GM19324 (cell line): ENCODE results near the gene SRXN1.
A peak's percentile ranks its signal among the peaks of the same experiment; 100 is the strongest.
"Not testable (repeated sequence)": the region's sequence is repeated elsewhere in the genome, so short reads cannot be mapped to it uniquely, and the experiment has no call there.

ENCODE experiments used
- ATAC-seq: cut with Tn5 transposase; IDR thresholded peaks from one replicate; pipeline ENCODE4 v1.9.1; 2021; ENCODE audit warnings: mild to moderate bottlenecking, moderate library complexity; ENCODE audit not compliant: unreplicated experiment, low FRiP score

The SRXN1 gene

GRCh38 chr20:653110-653589, at the start of gene SRXN1:
Gene SRXN1 (minus strand): TSS chr20:653200. CDS start chr20:653185, 15 bp downstream.
- ATAC-seq: peak; percentile 76

DNA sequence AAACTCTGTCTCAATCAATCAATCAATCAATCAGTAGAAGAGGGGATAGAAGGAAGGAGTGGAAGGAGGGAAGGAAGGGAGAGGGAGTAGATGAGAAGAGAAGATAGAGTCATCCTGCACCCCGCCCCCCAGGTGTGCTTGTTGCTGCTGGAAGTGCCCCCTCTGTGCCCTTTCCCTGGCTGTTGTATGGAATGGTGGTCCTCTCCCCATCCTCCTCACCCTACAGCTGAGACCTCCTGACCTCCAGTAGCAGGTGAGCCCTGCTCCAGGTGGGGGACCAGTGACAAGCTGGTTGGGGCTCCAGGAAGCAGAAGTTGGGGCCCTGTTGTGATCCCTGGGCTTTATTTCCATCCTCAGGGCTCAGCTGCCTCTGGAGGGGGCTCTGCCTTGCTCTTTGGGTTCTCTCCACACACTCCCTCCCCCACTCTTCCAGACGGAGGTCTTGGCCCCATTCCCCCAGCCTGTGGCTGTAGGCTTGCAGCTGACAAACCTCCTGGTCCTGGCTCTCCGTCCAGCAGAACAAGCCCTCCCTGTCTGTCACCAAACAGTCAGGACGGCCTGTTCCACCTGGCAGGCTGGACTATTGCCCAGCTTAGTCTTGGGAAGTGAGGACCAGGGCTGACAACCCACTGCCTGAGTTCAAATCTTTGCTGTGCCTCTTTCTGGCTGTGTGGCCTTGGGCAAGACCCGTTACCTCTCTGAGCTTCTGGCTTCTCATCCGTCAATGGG, 48.6 kb upstream of the SRXN1 start:
- ATAC-seq: no peak

- no peak for ATAC-seq
Measured at GRCh38 chr20:699811-700338, 46.9 kb upstream of the SRXN1 start.

GRCh38 chr20:699342-699741, 46.3 kb upstream of the SRXN1 start:
- no peak for ATAC-seq

- no peak for ATAC-seq
Measured at GRCh38 chr20:698276-698675, 45.3 kb upstream of the SRXN1 start.

DNA sequence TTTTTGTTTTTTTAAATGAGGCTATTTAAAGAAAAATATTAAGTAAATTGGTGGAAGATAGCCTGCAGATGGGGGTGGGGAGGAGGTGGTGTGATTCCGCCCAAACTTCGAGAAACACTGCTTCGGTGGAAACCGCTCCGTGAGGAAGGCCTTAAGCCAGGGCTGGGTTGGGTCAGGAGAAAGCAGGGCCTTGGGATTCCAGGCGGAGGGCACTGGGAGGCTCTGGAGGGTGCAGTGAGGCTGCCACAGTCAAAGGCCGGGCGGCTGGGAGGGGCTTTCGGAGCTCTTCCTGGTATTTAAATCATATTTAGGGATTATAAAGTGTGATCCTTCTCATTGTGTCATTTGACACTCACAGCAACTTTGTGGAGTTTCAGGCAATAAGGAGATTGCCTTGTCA, 44.8 kb upstream of the SRXN1 start:
- no peak for ATAC-seq

GRCh38 chr20:695165-695866, 42.3 kb upstream of the SRXN1 start:
- no peak for ATAC-seq

GRCh38 chr20:694496-694895, 41.5 kb upstream of the SRXN1 start:
- ATAC-seq: no peak

DNA sequence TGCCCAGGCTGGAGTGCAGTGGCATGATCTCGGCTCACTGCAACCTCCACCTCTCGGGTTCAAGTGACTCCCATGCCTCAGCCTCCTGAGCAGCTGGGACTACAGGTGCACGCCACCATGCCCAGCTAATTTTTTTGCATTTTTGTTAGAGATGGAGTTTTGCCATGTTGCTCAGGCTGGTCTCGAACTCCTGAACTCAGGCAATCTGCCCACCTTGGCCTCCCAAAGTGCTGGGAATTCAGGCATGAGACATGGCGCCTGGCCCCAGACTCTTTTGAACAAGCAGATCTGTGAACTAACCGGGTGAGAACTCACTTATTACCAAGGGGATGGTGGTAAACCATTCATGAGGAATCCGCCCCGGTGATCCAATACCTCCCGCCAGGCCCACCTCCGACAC, 40.8 kb upstream of the SRXN1 start:
- ATAC-seq: not testable (repeated sequence)

- no peak for ATAC-seq
Measured at GRCh38 chr20:692044-692443, 39.0 kb upstream of the SRXN1 start.

GRCh38 chr20:689947-690346, 36.9 kb upstream of the SRXN1 start:
- ATAC-seq: no peak

- no peak for ATAC-seq
Measured at GRCh38 chr20:689348-689747, 36.3 kb upstream of the SRXN1 start.

DNA sequence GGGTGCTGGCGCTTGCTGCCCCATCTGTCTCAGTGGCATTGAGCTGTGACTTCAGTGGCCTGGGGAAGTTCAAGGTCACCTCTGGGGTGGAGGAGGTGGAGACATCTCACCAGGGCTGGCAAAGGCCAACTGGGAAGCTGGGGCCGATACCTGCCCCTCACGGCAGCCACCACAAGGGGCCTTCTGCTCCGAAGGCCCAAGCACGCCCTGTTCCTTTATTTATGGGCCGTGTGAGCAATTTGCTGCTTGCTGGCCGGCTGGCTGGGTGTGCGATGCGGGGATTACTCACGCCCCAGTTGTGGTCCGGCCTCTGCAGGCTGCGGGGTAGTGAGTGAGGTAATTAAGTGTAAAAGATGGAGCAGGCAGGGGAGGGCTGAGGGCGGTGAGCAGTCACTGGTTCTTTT, 35.8 kb upstream of the SRXN1 start:
- no peak for ATAC-seq

GRCh38 chr20:687468-688203, 34.6 kb upstream of the SRXN1 start:
- ATAC-seq: no peak

DNA sequence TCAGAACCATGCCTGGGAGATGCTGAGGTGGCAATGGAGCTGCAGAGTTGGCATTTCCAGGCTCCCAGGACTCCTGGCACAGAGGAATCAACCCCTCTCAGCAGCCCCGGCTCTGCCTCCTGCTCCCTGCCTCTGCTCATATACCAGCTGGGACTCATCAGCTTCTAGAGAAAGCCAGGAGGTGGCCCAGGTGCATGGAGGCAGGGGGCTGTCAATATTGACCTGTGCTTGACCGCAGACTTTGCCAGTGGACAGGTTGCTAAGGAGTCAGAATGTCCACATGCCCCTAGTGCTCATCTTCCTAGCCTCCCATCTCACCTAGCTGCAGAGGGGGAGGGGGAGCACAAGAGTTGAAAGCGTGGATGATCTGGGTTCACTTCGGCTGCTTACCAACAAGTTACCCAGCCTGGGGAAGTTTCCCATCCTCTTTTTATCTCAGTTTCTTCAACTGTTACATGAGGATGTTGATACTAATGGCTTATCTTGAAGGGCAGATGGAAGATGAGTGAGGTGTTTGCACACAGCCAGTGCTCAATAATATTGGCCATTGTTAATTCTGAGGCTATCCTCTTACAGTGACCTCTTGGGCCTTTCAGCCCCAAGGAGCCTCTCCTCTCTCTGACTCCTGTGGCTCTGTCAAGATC, 31.8 kb upstream of the SRXN1 start:
- ATAC-seq: no peak

GRCh38 chr20:682123-682522, 29.1 kb upstream of the SRXN1 start:
- ATAC-seq: no peak

GRCh38 chr20:680638-681187, 27.7 kb upstream of the SRXN1 start:
- ATAC-seq: no peak

DNA sequence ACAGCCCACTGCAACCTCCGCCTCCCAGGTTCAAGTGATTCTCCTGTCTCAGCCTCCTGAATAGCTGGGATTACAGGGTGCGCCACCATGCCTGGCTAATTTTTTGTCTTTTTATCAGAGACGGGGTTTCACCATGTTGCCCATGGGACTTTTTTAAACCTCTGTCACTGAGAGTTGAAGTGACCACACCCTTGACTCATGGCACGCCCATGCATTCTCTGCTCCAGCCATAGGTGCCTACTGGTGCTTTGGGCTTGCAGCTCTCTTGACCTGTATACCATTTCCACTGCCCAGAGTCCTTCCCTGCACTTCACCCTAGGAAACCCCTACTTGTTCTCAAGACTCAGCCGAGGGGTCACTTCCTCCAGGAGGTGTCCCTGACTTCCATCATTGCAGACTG, 25.0 kb upstream of the SRXN1 start:
- ATAC-seq: no peak

GRCh38 chr20:676967-677366, 24.0 kb upstream of the SRXN1 start:
- no peak for ATAC-seq

- no peak for ATAC-seq
Measured at GRCh38 chr20:676315-676937, 23.4 kb upstream of the SRXN1 start.
